ENCODE measurements around the gene S1PR1. TPM values are rescaled to one million over a fixed set of nuclear protein-coding genes. Genes with fewer than 3 reads are reported as not detected.
A peak's percentile ranks its signal among the peaks of the same experiment; 100 is the strongest.
"Not testable (repeated sequence)": the region's sequence is repeated elsewhere in the genome, so short reads cannot be mapped to it uniquely, and the experiment has no call there.

The S1PR1 gene
- polyA plus RNA-seq, 1 donor from 2014 or later = 126 TPM

- H3K4me3 Mint-ChIP-seq, H3K27ac Mint-ChIP-seq, H3K27me3 Mint-ChIP-seq, H3K36me3 Mint-ChIP-seq, H3K9me3 Mint-ChIP-seq, H3K4me1 Mint-ChIP-seq: not testable (repeated sequence)
Measured at GRCh38 chr1:101207271-101207670, 29.5 kb upstream of the S1PR1 start.

DNA sequence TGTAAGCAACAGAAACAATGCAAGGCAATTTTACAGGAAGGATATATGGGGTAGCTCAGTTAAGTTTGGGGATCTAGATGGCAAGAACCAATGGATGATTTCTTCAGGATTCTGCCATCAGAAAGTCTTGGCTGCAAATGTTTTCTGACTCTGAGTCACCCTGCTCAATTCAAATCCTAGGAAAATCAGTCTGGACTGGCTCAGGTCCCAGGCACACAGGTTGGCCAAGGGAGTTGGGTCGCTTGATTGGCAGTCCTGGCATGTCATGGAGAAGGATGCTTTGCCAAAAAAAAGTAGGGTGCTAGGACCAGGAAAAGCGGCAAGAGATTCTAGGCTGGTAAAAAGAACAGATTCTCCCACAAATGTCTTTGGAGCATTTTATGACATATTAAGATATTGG is 28.9 kb upstream of the S1PR1 start:
- peak overlapping the region in 1 of 3 donors; percentile 5 for H3K27ac Mint-ChIP-seq
- no peak overlapping the region for H3K4me3 Mint-ChIP-seq

DNA sequence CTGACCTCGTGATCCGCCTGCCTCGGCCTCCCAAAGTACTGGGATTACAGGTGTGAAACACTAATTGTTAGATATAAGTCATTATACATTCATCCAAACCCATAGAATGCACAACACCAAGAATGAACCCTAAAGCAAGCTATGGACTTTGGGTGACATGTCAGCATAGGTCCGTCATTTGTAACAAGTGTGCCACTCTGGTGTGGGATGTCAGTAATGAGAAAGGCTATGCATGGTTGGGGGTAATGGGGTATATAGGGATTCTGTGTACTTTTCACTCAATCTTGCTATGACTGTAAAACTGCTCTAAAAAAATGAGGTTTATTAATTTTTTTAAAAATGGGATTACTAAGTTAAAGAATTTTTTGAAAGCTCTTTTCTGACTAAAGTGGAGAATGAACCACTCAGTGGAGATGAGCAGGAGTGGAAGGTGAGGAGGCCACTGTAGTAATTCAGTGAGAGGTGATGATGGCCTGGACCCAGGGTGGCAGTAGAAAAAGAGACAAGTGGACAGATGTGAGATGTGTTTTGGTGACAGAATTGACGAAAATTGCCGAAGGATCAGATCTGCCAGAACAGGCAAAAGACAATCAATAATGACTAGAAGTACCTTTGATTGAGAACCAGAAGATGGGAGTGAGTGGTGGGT is 21.3 kb upstream of the S1PR1 start:
- H3K4me1 Mint-ChIP-seq = peaks cover 0 to 6% (median 5%) of the 10 kb centered on the region in 3 donors
- H3K9me3 Mint-ChIP-seq = peaks cover 0 to 2% (median 2%) of the 10 kb centered on the region in 3 donors
- H3K27ac Mint-ChIP-seq = no peak overlapping the region
- H3K27me3 Mint-ChIP-seq = peaks cover 2% of the 10 kb centered on the region
- H3K4me3 Mint-ChIP-seq = peak overlapping the region in 1 of 4 donors; percentile 67
- peaks cover 3% of the 10 kb centered on the region for H3K36me3 Mint-ChIP-seq

More for the DNA sequence above, 28.9 kb upstream of the S1PR1 start:
- Mint-ChIP-seq H3K4me1 (peaks cover 0 to 2% (median 0%) of the 10 kb centered on the region in 3 donors), H3K27me3 (peaks cover 3% of the 10 kb centered on the region), H3K9me3 (no peaks in the 10 kb centered on the region), H3K36me3 (peaks cover 3% of the 10 kb centered on the region)

- Mint-ChIP-seq H3K4me3 (no peak overlapping the region), H3K4me1 (peaks cover 7 to 14% (median 8%) of the 10 kb centered on the region in 3 donors), H3K36me3 (no peaks in the 10 kb centered on the region), H3K27ac (no peak overlapping the region), H3K9me3 (peaks cover 0 to 2% (median 2%) of the 10 kb centered on the region in 3 donors), H3K27me3 (peaks cover 2% of the 10 kb centered on the region)
Measured at GRCh38 chr1:101216623-101217022, 20.2 kb upstream of the S1PR1 start.

DNA sequence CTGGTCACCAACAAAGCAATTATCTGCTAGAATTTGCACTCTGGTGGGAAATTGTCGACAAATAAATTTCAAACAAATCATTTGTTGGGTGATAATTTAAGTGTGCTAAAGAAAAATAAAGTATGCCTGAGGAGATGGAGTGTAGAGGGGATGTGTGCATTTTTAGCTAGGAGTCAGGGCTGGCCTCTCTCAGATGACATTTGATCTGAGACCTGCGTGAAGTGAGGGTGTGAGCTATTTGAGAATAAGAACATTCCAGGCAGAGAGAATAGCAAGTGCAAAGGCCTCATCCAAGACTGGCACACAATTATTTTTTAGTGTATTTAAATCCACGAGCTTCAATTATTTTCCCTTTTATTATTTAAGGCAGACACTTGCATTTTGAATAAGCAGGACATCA is 19.7 kb upstream of the S1PR1 start:
- no peak overlapping the region for H3K27ac Mint-ChIP-seq
- H3K4me1 Mint-ChIP-seq = peaks cover 12 to 20% (median 13%) of the 10 kb centered on the region in 3 donors
- H3K9me3 Mint-ChIP-seq = peaks cover 0 to 2% (median 2%) of the 10 kb centered on the region in 3 donors
- H3K4me3 Mint-ChIP-seq = no peak overlapping the region
- H3K27me3 Mint-ChIP-seq = peaks cover 2% of the 10 kb centered on the region
- H3K36me3 Mint-ChIP-seq = no peaks in the 10 kb centered on the region

GRCh38 chr1:101218968-101219367 is 17.9 kb upstream of the S1PR1 start:
- H3K9me3 Mint-ChIP-seq, H3K4me3 Mint-ChIP-seq, H3K27ac Mint-ChIP-seq, H3K27me3 Mint-ChIP-seq, H3K36me3 Mint-ChIP-seq: not testable (repeated sequence)
- H3K4me1 Mint-ChIP-seq = peaks cover 14 to 24% (median 17%) of the 10 kb centered on the region in 3 donors

DNA sequence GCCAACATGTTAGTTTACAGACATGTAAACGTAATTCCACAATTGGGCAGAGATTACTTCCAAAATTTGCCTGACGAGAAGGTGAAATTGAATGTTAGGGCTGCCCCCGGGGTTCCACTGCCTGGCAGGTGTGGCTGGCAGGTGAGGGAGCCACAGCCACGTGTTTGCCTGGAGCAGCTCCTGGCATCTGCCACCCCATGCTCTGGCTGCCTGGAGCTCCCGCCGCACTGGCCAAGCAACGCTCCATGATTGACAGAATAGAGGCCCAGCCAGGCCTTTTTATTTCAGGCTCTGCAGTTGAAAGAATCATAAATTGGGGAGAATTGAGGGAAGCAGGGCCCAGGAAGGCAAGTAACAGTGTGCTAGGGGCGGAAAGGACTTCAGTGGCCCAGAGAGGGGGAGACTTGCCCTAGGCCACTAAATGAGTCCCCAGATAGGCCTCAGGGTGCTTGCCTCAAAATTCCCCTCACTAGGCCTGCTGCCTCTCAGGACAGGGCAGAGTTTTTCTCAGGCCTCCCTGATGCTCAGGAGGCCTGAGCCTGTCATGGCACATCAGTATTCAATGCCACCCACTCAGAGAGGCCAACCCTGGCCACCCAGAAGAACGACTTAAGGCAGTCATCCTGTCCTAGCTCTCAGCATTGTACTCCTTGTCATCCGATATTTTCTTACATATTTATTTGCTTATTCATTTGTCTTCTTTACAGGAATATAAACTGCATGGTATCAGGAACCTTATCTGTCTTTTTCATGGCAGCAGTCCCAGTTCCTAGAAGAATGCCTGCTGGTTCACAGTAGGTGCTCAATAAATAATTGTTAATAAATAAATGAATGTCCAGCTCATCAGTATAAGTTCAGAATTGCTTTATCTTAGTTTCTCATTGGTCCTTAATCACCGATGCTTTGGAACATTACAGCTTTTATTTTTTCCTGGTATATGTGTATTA is 16.6 kb upstream of the S1PR1 start:
- Mint-ChIP-seq H3K36me3 (no peaks in the 10 kb centered on the region), H3K27ac (no peak overlapping the region), H3K9me3 (no peaks in the 10 kb centered on the region), H3K4me1 (peaks cover 14 to 24% (median 15%) of the 10 kb centered on the region in 3 donors), H3K27me3 (peaks cover 2% of the 10 kb centered on the region), H3K4me3 (peak overlapping the region in 1 of 4 donors; percentile 13)

DNA sequence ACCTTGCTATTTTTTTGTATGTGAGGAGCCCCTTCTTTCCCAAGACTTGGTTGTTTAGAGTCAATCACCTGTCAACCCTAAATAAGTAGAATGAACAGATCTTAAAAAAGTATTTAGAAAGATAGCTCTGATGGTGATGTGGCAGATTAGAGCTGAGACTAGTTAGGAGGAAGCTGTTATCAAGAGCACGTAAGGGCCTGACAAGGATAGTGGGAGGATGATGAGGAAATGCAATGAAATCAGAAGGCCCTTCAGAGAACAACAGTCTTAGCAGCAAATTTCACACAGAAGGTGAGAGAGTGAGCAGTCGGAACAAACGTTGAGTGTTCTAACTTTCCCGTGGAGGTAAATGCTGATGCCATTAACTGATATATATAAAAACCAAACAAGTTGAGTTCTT is 15.9 kb upstream of the S1PR1 start:
- no peak overlapping the region for H3K4me3 Mint-ChIP-seq
- H3K9me3 Mint-ChIP-seq = no peaks in the 10 kb centered on the region
- H3K27ac Mint-ChIP-seq = no peak overlapping the region

DNA sequence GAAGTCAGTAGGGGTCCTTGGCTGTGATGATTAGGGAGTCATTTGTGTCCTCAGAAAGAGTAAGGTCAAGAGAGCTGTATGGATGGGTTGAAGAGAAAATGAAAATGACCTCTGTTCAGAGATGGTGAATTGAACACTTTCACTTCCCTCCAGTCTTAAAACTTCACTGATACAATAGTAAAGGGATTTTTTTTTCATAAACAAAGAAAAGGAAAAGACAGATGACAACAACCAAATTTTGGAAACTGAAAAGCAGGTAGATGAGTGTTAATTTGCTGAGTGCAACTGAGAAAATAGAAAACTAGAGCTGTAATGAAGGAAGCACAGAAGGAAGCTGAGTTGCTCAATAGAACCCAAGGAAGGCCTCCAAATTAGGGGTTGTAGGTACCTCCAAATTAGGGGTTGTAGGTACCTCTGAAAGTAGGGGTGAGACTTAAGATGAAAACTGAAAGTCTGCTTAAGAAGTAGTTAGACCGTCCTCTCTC is 14.8 kb upstream of the S1PR1 start:
- Mint-ChIP-seq H3K4me1 (peaks cover 13 to 19% (median 14%) of the 10 kb centered on the region in 3 donors), H3K27me3 (no peaks in the 10 kb centered on the region), H3K36me3 (no peaks in the 10 kb centered on the region), H3K27ac (peak overlapping the region; percentile 30 to 82 (median 78)), H3K9me3 (no peaks in the 10 kb centered on the region), H3K4me3 (peak overlapping the region in 3 of 4 donors; percentile 5 to 86 (median 79))

More for the DNA sequence above, 15.9 kb upstream of the S1PR1 start:
- no peaks in the 10 kb centered on the region for H3K27me3 Mint-ChIP-seq
- peaks cover 14 to 19% (median 15%) of the 10 kb centered on the region in 3 donors for H3K4me1 Mint-ChIP-seq
- no peaks in the 10 kb centered on the region for H3K36me3 Mint-ChIP-seq

DNA sequence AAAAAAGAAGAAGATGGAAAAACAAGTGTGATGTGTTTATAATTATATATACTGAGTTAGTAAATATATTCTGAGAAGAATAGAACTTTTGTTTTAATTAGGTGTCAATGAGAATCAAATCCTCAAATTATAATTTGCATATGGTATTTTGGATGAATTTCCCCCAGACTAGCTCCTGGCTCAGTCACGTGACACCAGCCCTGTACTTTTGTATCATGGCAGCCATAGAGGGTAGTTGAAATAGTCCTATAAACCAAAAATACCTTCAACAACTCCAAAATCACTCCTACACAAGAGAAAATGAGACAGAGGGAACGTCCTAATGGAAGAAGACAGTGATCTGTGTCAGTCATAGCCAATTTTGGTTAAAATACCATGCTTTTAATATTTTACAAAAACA is 9.0 kb upstream of the S1PR1 start:
- Mint-ChIP-seq H3K4me1 (peaks cover 4 to 11% (median 4%) of the 10 kb centered on the region in 3 donors), H3K9me3 (peaks cover 0 to 5% (median 0%) of the 10 kb centered on the region in 3 donors), H3K27me3 (no peaks in the 10 kb centered on the region), H3K27ac (no peak overlapping the region), H3K4me3 (no peak overlapping the region), H3K36me3 (peaks cover 1% of the 10 kb centered on the region)

DNA sequence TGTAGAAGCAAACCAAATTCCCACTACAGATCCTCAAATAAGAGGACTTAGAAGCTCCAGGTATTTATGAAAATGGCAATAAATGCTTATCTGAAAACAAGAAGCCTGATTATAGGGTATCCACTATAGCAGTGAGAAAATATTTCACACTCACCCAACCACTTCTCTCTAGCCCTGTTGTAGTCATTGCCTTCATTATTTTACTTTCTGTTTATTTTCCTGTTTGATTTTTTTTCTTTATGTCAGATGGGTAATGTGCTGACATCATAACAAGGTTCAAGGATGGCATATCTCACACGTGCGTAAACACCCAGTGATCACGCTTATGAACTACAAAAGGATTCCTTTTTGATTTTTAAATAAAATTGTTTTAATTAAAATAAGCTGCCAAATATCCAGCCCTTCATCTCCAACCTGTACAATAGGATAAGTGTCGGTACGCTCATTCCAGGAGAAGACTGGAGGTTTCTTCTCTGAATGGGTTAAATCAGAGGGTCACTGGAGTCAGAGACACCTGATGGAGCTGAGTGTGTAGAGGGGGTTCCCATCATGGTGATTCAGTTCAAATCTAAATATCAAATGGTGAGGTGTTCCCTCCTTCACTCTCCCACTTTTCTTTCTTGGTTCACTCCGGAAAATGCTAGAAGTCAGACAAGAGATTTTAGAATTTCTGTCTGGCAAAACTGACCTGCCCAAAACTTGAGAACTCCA is 8.2 kb upstream of the S1PR1 start:
- peaks cover 0 to 5% (median 0%) of the 10 kb centered on the region in 3 donors for H3K9me3 Mint-ChIP-seq
- H3K4me1 Mint-ChIP-seq = peaks cover 8 to 16% (median 9%) of the 10 kb centered on the region in 3 donors
- peaks cover 1% of the 10 kb centered on the region for H3K36me3 Mint-ChIP-seq
- H3K27ac Mint-ChIP-seq = no peak overlapping the region
- no peak overlapping the region for H3K4me3 Mint-ChIP-seq
- no peaks in the 10 kb centered on the region for H3K27me3 Mint-ChIP-seq

DNA sequence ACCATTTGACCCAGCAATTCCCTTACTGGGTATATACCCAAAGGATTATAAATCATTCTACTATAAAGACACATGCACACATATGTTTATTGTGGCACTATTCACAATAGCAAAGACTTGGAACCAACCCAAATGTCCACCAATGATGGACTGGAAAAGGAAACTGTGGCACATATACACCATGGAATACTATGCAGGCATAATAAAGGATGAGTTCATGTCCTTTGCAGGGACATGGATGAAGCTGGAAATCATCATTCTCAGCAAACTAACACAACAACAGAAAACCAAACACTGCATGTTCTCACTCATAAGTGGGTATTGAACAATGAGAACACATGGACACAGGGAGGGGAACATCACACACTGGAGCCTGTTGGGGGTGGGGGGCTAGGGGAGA is 4.6 kb upstream of the S1PR1 start:
- Mint-ChIP-seq H3K27ac (peak overlapping the region in 1 of 3 donors; percentile 69), H3K4me3 (peak overlapping the region in 2 of 4 donors; percentile 10 to 13), H3K4me1 (peaks cover 24 to 39% (median 24%) of the 10 kb centered on the region in 3 donors)
- not testable (repeated sequence) for H3K27me3 Mint-ChIP-seq, H3K36me3 Mint-ChIP-seq, H3K9me3 Mint-ChIP-seq

DNA sequence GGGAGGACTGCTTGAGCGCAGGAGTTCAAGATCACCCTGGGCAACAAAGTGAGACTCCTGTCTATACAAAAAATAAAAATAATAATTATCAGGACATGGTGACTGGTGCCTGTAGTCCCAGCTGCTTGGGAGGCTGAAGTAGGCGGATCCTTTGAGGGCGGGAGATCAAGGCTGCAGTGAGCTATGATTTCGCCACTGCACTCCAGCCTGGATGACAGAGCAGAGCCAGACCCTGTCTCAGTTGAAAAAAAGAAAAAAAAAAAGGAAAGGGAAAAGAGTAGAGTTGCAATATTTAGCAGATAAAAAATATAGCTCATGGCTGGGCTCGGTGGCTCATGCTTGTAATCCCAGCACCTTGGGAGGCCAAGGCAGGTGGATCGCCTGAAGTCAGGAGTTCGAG is 3.3 kb upstream of the S1PR1 start:
- H3K9me3 Mint-ChIP-seq = peaks cover 0 to 5% (median 0%) of the 10 kb centered on the region in 3 donors
- no peaks in the 10 kb centered on the region for H3K27me3 Mint-ChIP-seq
- peaks cover 1% of the 10 kb centered on the region for H3K36me3 Mint-ChIP-seq
- H3K27ac Mint-ChIP-seq = peak overlapping the region in 1 of 3 donors; percentile 75
- H3K4me3 Mint-ChIP-seq = peak overlapping the region in 1 of 4 donors; percentile 78
- H3K4me1 Mint-ChIP-seq = peaks cover 24 to 41% (median 24%) of the 10 kb centered on the region in 3 donors

DNA sequence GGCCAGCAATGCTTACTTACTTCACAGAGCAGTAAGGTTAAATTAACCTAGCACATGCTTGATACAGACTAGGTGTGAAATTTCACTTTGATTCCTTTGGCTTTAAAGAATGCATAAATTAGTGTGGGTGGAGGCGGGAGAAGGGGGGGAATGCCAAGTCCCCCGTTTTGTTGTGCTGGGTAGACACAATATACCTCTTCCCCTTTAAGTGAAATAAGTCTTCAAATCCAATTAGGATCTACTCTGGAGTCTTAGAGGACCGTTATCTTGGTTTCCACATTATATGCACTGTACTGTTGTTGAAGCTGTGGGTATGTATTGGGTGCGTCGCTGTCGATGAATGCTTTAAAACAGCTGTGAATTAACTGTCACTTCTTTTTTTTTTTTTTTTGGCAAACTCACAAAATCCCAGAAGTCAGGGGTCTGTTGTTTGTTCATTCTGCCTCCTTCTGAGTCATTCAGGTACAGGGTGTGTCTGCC is 1.6 kb upstream of the S1PR1 start:
- H3K4me1 Mint-ChIP-seq = peaks cover 37 to 45% (median 41%) of the 10 kb centered on the region in 3 donors
- H3K9me3 Mint-ChIP-seq = peaks cover 0 to 5% (median 0%) of the 10 kb centered on the region in 3 donors
- H3K36me3 Mint-ChIP-seq = peaks cover 7% of the 10 kb centered on the region
- peak overlapping the region; percentile 91 to 98 (median 95) for H3K27ac Mint-ChIP-seq
- H3K4me3 Mint-ChIP-seq = peak overlapping the region; percentile 90 to 99 (median 96)
- no peaks in the 10 kb centered on the region for H3K27me3 Mint-ChIP-seq

Data from IgD-negative memory B cell (primary cell).